Nephron (organoid): ENCODE results near the gene KANSL1.

Source experiments
- H3K27ac Mint-ChIP-seq, 3 experiments: 2 replicates each; pipeline ENCODE4 v1.8.0; 2020; ENCODE audit warnings: mixed read lengths in 3 of 3, mild to moderate bottlenecking in 2 of 3, moderate library complexity in 1 of 3
- H3K27me3 Mint-ChIP-seq: 2 replicates; pipeline ENCODE4 v1.8.0; 2021; ENCODE audit warnings: low read depth, mild to moderate bottlenecking, moderate library complexity, mixed read lengths
- H3K36me3 Mint-ChIP-seq: 2 replicates; pipeline ENCODE4 v1.8.0; 2020; ENCODE audit warnings: low read depth, mixed read lengths
- H3K4me1 Mint-ChIP-seq: 2 replicates; pipeline ENCODE4 v1.8.0; 2020; ENCODE audit warnings: mixed read lengths
- H3K4me3 Mint-ChIP-seq, 3 experiments: 2 replicates each; pipeline ENCODE4 v1.8.0; 2020; ENCODE audit warnings: mild to moderate bottlenecking in 3 of 3, mixed read lengths in 3 of 3, moderate library complexity in 2 of 3
- H3K9me3 Mint-ChIP-seq: 2 replicates; pipeline ENCODE4 v1.8.0; 2020; ENCODE audit warnings: mixed read lengths
- CTCF ChIP-seq, 3 experiments: fragments of 200-600 bp; sonication (generic); IDR thresholded peaks; one replicate each; pipeline ENCODE4 v1.5.0; 2021; ENCODE audit warnings: antibody characterized with exemption in 3 of 3; ENCODE audit not compliant: unreplicated experiment in 3 of 3

The KANSL1 gene

GRCh38 chr17:46193626-46194392, 580 bp upstream of the KANSL1 start:
- Mint-ChIP-seq H3K27me3 (no peaks in the 10 kb centered on the region), H3K4me1 (peaks cover 31% of the 10 kb centered on the region), H3K4me3 (peak overlapping the region; percentile 89 to 96 (median 92)), H3K27ac (peak overlapping the region; percentile 82 to 97 (median 86)), H3K9me3 (no peaks in the 10 kb centered on the region), H3K36me3 (peaks cover 13% of the 10 kb centered on the region)
- TF ChIP-seq CTCF (IDR thresholded peaks at IDR 0.05; ENCODE audit: unreplicated experiment in 3 of 3) = peak in 1 of 3 experiments; percentile 55

GRCh38 chr17:46192439-46193150, 634 bp downstream of the KANSL1 start:
- no peaks in the 10 kb centered on the region for H3K27me3 Mint-ChIP-seq

GRCh38 chr17:46192189-46192438, 1.1 kb downstream of the KANSL1 start:
- peaks cover 48% of the 10 kb centered on the region for H3K4me1 Mint-ChIP-seq
- peak overlapping the region; percentile 96 to 98 (median 97) for H3K4me3 Mint-ChIP-seq
- H3K9me3 Mint-ChIP-seq = no peaks in the 10 kb centered on the region
- no peak for TF ChIP-seq CTCF (IDR thresholded peaks at IDR 0.05; ENCODE audit: unreplicated experiment in 3 of 3)
- peaks cover 3% of the 10 kb centered on the region for H3K36me3 Mint-ChIP-seq
- H3K27ac Mint-ChIP-seq = peak overlapping the region; percentile 99 to 100 (median 100)
- H3K27me3 Mint-ChIP-seq = no peaks in the 10 kb centered on the region

More at GRCh38 chr17:46192439-46193150, 634 bp downstream of the KANSL1 start:
- H3K4me1 Mint-ChIP-seq = peaks cover 43% of the 10 kb centered on the region
- H3K4me3 Mint-ChIP-seq = peak overlapping the region; percentile 96 to 98 (median 97)
- H3K36me3 Mint-ChIP-seq = peaks cover 7% of the 10 kb centered on the region
- no peaks in the 10 kb centered on the region for H3K9me3 Mint-ChIP-seq
- no peak for TF ChIP-seq CTCF (IDR thresholded peaks at IDR 0.05; ENCODE audit: unreplicated experiment in 3 of 3)
- H3K27ac Mint-ChIP-seq = peak overlapping the region; percentile 99 to 100 (median 100)

- Mint-ChIP-seq H3K9me3 (no peaks in the 10 kb centered on the region), H3K27me3 (no peaks in the 10 kb centered on the region), H3K36me3 (no peaks in the 10 kb centered on the region), H3K4me1 (peaks cover 51% of the 10 kb centered on the region), H3K4me3 (peak overlapping the region; percentile 96 to 98 (median 97)), H3K27ac (peak overlapping the region; percentile 99 to 100 (median 100))
- no peak for TF ChIP-seq CTCF (IDR thresholded peaks at IDR 0.05; ENCODE audit: unreplicated experiment in 3 of 3)
These were observed 1.7 kb downstream of the KANSL1 start for GRCh38 chr17:46191322-46192188.

GRCh38 chr17:46190763-46191162, 2.5 kb downstream of the KANSL1 start:
- no peak for TF ChIP-seq CTCF (IDR thresholded peaks at IDR 0.05; ENCODE audit: unreplicated experiment in 3 of 3)
- peak overlapping the region; percentile 65 to 100 (median 76) for H3K27ac Mint-ChIP-seq
- H3K4me3 Mint-ChIP-seq = peak overlapping the region; percentile 96 to 98 (median 97)
- H3K9me3 Mint-ChIP-seq = no peaks in the 10 kb centered on the region
- no peaks in the 10 kb centered on the region for H3K36me3 Mint-ChIP-seq
- no peaks in the 10 kb centered on the region for H3K27me3 Mint-ChIP-seq
- H3K4me1 Mint-ChIP-seq = peaks cover 51% of the 10 kb centered on the region
